Neural crest cell (in vitro differentiated cells): Measurements from ENCODE around the gene SLC12A7. TPM values are rescaled to one million over a fixed set of nuclear protein-coding genes. Genes with fewer than 3 reads are reported as not detected.

ENCODE experiments used
- DNase-seq: peaks from one replicate; pipeline ENCODE4 v3.0.0; 2021; ENCODE audit warnings: low read depth, mixed read lengths, low spot score
- H3K27ac Mint-ChIP-seq: one replicate; pipeline ENCODE4 v1.8.0; 2021; ENCODE audit warnings: mild to moderate bottlenecking, mixed read lengths; ENCODE audit not compliant: unreplicated experiment
- H3K27me3 Mint-ChIP-seq: 2 replicates; pipeline ENCODE4 v1.8.0; 2021; ENCODE audit warnings: low read depth, mild to moderate bottlenecking, mixed read lengths
- H3K36me3 Mint-ChIP-seq: 2 replicates; pipeline ENCODE4 v1.8.0; 2021; ENCODE audit warnings: low read depth, mild to moderate bottlenecking, mixed read lengths
- H3K4me1 Mint-ChIP-seq: 2 replicates; pipeline ENCODE4 v1.8.0; 2021; ENCODE audit warnings: mixed read lengths
- H3K4me3 Mint-ChIP-seq: one replicate; pipeline ENCODE4 v1.8.0; 2021; ENCODE audit warnings: mild to moderate bottlenecking, mixed read lengths
- H3K9me3 Mint-ChIP-seq: 2 replicates; pipeline ENCODE4 v1.8.0; 2021; ENCODE audit warnings: mixed read lengths
- CTCF ChIP-seq: fragments of 200-600 bp; sonication (generic); conservative IDR thresholded peaks from 2 replicates; pipeline ENCODE4 v1.5.0; 2021; ENCODE audit warnings: antibody characterized with exemption, mild to moderate bottlenecking
- total RNA-seq: library from RNA; stranded (reverse); gene quantifications from 2 replicates; pipeline ENCODE4 v1.2.1, GENCODE V29; 2021

Gene SLC12A7
- total RNA-seq, 1 donor from 2014 or later: 40.7 TPM

GRCh38 chr5:1109542-1110306, 2.1 kb downstream of the SLC12A7 start:
- Mint-ChIP-seq H3K36me3 (no peaks in the 10 kb centered on the region), H3K9me3 (no peaks in the 10 kb centered on the region), H3K27ac (no peak overlapping the region), H3K4me3 (peak overlapping the region; percentile 51), H3K27me3 (no peaks in the 10 kb centered on the region), H3K4me1 (peaks cover 14% of the 10 kb centered on the region)
- TF ChIP-seq CTCF: no peak
- DNase-seq: no peak

GRCh38 chr5:1108865-1109174, 3.0 kb downstream of the SLC12A7 start:
- Mint-ChIP-seq H3K9me3 (no peaks in the 10 kb centered on the region), H3K27me3 (no peaks in the 10 kb centered on the region), H3K4me3 (no peak overlapping the region), H3K27ac (no peak overlapping the region), H3K4me1 (peaks cover 14% of the 10 kb centered on the region), H3K36me3 (no peaks in the 10 kb centered on the region)
- TF ChIP-seq CTCF: no peak
- DNase-seq: no peak

- Mint-ChIP-seq H3K36me3 (no peaks in the 10 kb centered on the region), H3K4me1 (peaks cover 18% of the 10 kb centered on the region), H3K4me3 (peak overlapping the region; percentile 56), H3K27ac (no peak overlapping the region), H3K9me3 (no peaks in the 10 kb centered on the region), H3K27me3 (no peaks in the 10 kb centered on the region)
- no peak for TF ChIP-seq CTCF
- DNase-seq: no peak
Measured at GRCh38 chr5:1108023-1108864, 3.6 kb downstream of the SLC12A7 start.

- H3K4me3 Mint-ChIP-seq: peak overlapping the region; percentile 56
- H3K27me3 Mint-ChIP-seq: no peaks in the 10 kb centered on the region
- H3K36me3 Mint-ChIP-seq: no peaks in the 10 kb centered on the region
- no peak for DNase-seq
- no peaks in the 10 kb centered on the region for H3K9me3 Mint-ChIP-seq
- no peak for TF ChIP-seq CTCF
- no peak overlapping the region for H3K27ac Mint-ChIP-seq
- peaks cover 21% of the 10 kb centered on the region for H3K4me1 Mint-ChIP-seq
Measured at GRCh38 chr5:1107167-1108022, 4.5 kb downstream of the SLC12A7 start.

- Mint-ChIP-seq H3K27ac (no peak overlapping the region), H3K4me1 (peaks cover 29% of the 10 kb centered on the region)
- TF ChIP-seq CTCF: no peak
Measured at GRCh38 chr5:1106385-1107166, 5.3 kb downstream of the SLC12A7 start.

More at GRCh38 chr5:1106385-1107166, 5.3 kb downstream of the SLC12A7 start:
- DNase-seq: no peak
- no peaks in the 10 kb centered on the region for H3K36me3 Mint-ChIP-seq
- H3K27me3 Mint-ChIP-seq: no peaks in the 10 kb centered on the region
- H3K9me3 Mint-ChIP-seq: no peaks in the 10 kb centered on the region
- no peak overlapping the region for H3K4me3 Mint-ChIP-seq
